Myocyte (in vitro differentiated cells): Measurements from ENCODE around the gene LMF1. TPM values are rescaled to one million over a fixed set of nuclear protein-coding genes. Genes with fewer than 3 reads are reported as not detected.
"Not testable (repeated sequence)": the region's sequence is repeated elsewhere in the genome, so short reads cannot be mapped to it uniquely, and the experiment has no call there.

Experiments
- DNase-seq: peaks from one replicate; pipeline ENCODE4 v3.0.0-alpha.2; 2012; ENCODE audit warnings: low read depth
- total RNA-seq: library from RNA; depleted of rRNA; stranded (reverse); fragments of >200 nt; gene quantifications from 2 replicates; pipeline ENCODE4 v1.2.3, GENCODE V29; 2014

Gene LMF1
- total RNA-seq, 1 donor from 2014 or later = 67.9 TPM

DNA sequence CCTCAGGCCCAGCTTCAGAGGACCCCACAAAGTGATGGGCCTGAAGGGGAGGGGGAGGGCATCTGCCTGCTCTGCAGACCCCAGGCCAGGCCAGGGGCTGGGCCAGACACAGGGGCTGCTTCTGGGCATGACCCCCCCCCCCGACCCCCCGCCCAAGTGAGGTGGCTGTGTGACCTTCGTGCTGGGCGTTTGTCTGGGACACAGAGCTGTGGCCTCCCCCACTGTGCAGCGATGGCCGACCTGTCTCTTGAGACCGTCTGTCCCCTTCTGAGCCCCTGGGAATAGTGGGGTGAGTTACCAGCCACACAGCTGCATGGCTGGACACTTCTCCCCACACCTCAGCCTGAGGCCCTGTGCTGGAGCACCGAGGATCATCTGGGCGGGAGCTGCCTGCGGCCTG is 135.4 kb downstream of the LMF1 start:
- no peak for DNase-seq

DNA sequence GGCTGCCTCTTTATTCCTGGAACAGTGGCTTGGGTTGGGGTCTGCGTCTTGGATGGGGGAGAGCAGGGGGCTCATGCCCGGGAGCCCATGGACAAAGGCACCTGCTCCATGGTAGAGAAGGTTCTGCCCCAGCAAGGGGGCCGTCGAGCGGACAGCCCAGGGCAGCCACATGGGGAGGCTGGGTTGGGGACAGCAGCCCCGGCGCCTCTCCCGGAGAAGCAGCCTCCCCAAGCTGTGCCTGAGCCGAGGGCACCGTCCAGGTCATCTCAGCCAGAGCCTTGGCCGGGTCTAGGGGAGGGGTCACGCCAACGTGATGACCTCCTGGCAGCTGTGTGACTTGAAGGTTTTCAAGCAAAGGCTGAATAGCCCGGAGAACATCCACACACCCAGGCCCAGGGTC is 137.4 kb downstream of the LMF1 start:
- DNase-seq = no peak

DNA sequence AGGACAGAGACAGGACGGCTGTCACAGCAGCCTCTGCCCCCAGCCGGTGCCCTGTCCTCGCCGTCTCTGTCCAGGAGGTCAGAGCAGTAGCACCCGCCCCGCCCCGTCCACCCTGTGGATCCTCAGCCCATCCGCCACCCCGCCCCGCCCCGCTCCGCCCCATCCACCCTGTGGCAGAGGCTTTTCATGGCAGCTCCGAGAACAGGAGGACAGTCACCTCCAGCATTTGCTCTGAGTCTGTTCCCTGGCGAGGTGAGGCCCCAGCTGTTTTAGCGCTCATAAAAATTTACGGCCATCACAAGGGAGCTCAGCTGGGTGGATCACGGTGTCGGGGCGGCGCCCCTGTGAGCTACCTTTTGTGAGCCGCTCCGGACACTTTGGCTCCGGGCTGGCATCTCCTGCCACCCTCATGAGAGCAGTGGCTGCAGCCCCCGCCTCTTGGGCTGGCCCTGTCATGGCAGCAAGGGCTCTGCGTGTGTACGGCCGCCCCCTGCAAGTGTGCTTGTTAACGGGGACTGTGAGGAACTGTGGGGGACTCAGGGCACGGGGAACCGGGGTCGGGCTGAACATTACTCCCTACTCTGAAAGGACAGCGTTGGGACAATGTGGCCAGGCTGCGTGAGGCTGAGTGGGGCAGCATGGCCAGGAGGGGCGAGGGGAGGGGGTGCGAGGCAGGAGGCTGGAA is 138.0 kb downstream of the LMF1 start:
- no peak for DNase-seq

DNA sequence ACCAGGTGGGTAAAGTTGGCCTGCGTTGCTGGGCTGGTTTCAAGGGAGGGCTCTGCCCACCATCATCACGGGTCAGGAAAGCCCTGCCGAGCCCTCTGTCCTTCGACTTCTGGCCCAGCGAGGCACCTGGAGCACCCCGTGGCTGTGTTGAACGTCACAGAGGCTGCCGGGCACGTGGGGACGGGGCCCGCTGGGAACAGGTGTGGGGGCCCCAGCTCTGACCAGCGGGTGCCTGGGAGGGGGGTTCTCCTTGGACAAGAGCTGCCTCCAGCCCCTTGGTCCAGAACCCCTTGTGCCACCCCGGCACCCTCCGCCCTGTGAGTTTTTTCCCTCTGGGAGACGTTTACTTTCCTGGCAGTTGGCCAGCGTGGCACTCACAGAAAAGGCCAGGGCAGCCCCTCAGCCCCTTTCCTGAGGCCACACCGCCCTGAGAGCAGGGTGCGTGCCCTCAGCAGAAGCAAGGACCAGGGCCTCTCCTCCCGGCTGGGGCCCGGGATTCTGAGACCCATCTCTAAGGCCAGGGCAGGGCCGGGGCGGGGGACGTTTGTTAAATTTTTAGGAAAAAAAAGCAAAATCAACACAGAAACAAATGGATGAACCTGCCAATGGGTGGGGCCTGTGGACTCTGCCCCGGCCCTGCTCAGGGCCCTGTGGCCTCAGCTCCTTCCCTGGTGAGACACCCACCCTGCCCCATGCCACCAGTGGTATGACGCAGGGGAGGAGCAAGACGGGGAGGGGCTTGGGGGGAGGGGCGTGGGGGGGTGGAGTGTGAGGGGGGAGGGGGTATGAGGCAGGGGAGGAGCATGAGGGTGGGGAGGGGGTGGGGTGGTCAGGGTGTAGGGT is 139.0 kb downstream of the LMF1 start:
- DNase-seq = no peak

DNA sequence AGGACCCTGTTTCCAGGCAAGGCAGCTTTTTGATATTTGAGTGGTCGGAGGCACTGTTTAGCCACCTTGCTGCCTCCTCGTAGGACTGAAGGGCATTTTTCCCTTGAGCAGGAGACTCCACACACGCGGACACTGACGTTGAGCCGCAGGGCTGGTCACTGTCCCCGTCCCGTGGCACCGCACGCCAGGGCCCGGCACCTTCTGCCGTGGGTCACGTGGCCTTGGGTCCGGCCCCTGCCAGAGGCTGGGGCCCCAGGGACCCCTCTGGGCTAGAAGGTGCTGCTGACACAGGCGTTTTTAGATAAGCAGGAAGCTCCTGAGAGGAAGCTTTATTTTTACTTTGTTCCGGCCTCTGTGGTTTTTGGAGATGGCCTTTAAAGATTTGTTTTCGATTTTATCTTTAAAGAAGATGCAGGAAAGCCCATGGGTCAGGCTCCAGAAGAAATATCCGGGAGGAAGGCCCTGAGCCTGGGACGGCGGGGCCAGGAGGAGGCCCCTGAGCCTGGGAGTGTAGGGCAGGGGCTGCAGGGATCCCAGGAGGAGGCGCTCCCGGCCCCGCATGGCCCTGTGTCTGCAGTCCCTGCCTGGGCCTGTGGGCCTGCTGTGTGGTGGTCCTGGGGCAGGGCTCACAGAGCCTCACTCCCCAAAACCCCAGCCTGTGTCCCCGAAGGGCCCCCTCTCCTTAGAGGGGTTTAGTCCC is 139.8 kb downstream of the LMF1 start:
- no peak for DNase-seq

GRCh38 chr16:830107-830870 is 140.5 kb downstream of the LMF1 start:
- DNase-seq = no peak

DNA sequence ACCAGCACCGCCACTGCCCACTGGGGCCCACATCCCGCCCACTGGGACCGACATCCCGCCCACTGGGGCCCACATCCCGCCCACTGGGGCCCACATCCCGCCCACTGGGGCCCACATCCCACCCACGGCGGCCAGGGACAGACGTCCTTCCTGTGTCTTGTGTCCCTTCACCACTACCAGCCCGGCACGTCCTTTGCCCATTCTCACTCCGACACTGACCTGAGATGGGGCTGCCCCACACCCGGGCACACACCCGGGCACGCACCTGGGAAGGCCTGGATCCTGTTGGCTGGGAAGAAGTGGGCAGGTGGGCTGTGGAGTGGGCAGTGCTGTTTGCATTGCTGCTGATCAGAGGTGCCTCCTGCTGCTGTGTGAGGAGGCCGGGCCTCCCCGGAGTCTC is 141.9 kb downstream of the LMF1 start:
- DNase-seq = no peak

- no peak for DNase-seq
These were observed 143.3 kb downstream of the LMF1 start for GRCh38 chr16:827513-827912.

GRCh38 chr16:825341-826061 is 145.3 kb downstream of the LMF1 start:
- peak; percentile 57 for DNase-seq

- DNase-seq = no peak
These were observed 146.2 kb downstream of the LMF1 start for GRCh38 chr16:824601-825000.

- no peak for DNase-seq
These were observed 146.6 kb downstream of the LMF1 start for GRCh38 chr16:824194-824593.

DNA sequence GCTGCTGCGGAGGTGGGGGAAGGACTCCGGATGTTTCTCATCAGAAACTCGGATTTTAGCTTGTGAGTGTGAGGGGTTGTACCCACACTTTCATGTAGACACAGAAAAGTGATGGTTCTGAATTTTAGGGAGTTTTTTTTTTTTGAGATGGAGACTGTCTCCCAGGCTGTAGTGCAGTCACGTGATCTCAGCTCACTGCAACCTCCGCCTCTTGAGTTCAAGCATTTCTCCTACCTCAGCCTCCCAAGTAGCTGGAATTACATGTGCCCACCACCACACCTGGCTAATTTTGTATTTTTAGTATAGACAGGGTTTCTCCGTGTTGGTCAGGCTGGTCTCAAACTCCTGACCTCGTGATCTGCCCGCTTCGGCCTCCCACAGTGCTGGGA is 147.9 kb downstream of the LMF1 start:
- DNase-seq = no peak

DNA sequence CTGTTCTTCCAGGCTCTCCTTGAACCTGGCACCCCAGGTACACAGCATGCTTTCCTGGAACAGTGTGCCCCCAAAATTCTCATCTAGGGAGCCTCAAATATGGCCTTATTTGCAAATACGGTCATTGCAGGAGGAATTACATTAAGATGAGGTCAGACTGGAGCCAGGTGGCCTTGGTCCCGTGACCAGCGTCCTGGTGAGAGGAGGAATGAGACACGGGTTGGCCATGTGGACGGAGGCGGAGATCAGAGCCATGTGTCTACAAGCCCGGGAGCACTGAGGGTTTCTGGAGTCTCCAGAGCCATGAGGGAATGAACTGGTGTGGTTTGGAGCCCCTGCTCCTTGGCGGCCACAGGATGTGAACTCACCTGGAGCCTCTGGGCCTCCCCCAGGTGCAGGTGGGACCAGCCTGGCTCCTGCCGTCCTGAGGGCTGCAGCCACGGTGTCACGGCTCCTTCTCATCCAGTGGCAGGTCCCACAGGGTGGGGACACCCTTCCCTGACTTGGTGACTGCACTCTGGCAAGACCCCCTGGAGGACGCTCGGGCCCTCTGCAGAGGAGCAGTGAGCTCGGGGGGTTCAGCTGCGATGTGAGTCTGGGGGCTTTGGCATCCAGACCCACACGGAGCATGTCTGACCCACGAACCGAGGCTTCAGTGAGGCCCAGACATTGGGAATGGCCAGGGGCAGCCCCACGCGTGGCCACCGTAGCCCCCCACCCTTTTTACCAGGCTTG is 148.4 kb downstream of the LMF1 start:
- DNase-seq = no peak

DNA sequence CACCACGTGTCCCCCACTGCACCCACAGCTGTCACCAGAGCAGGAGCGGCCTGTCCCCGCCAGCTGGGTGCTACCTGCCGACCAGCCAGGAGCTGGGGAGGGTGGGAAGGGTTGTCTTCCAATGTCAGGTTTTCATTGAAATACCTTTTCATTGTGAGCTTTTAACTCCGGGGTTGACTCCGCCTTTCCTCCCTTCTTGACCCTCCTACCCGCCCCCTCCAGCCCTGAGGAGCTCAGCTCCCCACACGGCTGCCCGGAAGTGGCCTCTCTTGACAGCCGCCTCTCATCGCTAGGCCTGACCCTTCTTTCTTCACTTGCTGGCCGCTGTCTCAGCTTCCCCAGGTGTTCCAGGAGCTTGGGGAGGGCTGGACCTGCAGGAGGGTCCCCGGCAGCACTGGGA is 149.0 kb downstream of the LMF1 start:
- DNase-seq = no peak

DNA sequence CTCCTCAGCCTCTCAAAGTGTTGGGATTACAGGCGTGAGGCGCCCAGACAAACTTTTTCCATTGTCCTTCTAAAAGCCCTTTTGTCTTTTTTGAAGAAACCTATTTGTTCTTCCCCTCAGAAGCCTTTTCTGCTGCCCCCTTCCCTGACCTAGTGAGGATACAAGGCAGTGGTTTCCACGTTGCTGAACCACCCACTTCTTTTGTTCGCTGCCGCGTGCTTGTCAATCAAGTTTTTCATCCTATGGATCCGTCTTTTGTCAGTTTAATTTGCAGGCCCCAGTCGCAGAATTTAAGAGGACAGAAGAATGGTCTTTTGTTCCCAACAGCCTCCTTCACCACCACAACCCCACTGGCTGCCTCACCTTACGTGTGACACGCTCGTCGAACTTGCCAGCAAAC is 150.0 kb downstream of the LMF1 start:
- DNase-seq = no peak

DNA sequence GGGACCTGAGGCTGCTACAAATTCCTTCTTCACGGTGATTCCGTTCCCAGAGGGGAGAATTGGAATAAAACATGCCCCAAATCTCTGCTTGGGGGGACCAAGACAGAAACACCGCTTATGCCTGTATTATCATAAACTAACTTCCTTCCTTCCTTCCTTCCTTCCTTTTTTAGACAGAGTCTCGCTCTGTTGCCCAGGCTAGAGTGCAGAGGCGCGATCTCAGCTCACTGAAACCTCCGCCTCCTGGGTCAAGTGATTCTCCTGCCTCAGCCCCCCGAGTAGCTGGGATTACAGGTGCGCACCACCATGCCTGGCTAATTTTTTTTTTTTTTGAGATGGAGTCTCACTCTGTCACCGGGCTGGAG is 150.8 kb downstream of the LMF1 start:
- not testable (repeated sequence) for DNase-seq

GRCh38 chr16:819336-820043 is 151.3 kb downstream of the LMF1 start:
- no peak for DNase-seq

GRCh38 chr16:818592-818991 is 152.2 kb downstream of the LMF1 start:
- no peak for DNase-seq

- DNase-seq = no peak
These were observed 152.7 kb downstream of the LMF1 start for GRCh38 chr16:818132-818531.
